Colon (tissue), 2 donors: Measurements from ENCODE around the gene CDH11.

Source experiments
- FAIRE-seq: peaks from 2 replicates; lab custom pipeline; 2012; peaks lifted over from hg19 to GRCh38; lab: Jason Lieb, UNC
- donor health status: control.
- donor health status: control.

Gene CDH11

DNA sequence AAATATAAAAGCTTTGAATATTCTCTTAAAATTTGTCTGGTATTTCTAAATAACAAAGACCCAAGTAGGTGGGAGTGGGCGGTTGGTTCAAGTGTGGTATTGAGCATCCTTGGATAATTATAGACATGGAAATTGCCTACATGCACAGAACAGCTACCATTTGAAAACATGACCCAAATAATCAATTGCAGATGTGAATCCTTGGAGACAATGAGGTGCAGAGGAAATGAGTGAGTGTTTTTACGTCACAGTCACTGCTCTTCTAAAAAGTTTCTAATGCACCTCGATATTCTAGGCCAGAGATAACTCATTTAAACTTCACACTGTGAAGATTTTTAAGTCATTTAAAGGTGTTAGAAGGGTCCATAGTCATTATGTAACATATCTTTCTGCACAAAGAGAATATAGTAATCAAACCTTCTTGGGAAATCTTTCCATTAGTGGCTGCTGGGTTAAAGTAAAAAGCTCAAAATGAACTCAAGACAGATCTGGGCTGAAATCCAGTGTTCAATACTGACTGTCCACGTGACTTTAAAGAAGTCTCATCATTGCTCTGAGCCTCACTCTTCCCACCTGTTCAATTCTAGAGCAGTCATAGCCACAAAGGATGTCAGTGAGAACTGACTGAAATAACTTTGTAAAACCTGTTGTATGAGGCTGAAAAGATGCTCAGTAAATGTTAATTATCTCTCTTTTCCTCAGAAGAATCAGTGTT is 144.5 kb downstream of the CDH11 start:
- FAIRE-seq: no peak

DNA sequence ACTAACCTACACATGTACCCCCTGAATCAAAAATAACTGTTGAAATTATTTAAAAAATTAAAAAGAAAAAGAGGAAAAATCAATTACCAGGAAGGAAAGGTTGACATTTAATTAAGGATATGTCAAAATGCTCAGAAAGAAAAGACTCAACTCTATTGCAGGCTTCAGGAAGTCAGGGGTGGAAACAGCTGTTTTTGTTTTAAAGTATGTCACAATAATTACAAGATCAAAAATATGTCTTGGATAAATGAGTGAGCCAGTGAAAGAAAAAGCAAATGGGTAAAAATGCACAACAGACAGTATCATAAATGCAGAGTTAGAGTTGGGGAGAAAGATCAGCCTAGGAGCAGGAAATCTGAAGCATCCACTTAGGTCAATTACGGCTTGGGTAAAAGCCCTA is 146.0 kb downstream of the CDH11 start:
- no peak for FAIRE-seq

DNA sequence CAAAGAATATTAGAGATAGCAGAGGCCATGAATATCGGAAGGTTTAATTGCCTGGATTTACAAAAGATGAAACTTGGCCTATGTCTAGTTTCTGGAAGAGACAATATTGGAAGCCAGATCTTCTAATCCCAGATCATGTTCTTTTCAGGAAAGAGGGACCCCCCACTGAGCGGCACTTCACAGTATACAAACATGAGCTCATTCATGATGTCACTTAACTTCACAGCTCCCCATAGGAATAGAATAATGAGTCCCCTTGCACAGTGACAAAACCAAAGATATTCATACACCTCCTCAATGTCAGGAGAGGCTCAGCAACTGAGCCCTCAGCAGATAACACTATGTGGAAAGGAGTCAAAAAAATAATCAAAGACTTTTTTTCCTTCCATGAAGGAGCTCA is 147.5 kb downstream of the CDH11 start:
- FAIRE-seq: no peak

DNA sequence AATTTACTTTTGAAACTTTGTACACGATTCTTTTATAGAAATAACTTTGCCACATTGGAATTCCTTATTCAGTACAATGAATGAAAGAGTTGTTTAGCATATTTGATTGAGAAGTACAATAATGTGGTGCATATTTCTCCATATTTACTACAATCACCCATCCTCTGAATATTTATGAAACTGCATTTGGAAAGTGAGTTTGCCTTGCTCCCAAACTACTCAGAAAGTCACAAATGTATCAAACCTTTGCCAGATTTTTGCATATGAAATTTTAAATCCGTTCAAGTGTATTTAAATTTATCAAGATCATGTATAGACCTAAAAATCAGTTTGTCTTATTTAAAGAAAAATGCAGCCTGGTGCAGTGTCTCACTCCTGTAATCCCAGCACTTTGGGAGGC is 148.7 kb downstream of the CDH11 start:
- no peak for FAIRE-seq

DNA sequence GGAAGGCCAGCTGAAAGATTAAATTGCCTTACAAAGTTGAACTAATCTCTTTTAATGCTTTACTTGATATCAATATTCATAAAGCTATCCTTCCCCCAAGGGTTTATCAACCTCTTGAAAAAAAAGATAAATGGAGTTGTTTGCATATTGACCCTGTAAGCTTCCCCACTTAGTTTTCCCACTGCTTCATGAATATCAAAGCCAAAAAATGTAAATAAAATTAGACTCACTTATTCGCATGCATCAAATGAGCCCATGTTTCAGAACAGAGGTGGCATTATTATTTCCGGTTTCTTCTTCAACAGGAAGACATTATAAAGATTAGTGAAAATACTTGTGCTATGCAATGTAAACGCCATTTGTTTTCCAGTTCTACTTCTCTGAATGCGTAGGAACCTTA is 150.7 kb downstream of the CDH11 start:
- FAIRE-seq: no peak

DNA sequence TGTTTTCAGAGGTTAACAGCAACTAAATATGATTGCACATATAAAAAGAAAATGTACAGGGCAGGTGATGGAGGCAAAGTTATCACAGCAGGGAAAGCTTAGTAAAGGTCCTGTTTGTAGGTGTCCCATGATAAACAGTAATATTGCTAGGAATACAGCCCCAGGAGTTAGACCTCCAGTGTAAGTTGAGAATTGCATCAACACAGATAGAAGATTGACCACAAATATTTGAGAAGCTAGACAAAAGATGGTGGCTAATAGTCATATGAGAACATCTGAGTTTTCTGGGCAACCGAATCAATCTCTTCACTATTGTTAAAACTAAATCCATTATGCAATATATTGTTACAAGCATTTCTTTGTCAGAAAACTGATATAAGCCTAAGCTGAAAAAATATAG is 152.6 kb downstream of the CDH11 start:
- FAIRE-seq: no peak

DNA sequence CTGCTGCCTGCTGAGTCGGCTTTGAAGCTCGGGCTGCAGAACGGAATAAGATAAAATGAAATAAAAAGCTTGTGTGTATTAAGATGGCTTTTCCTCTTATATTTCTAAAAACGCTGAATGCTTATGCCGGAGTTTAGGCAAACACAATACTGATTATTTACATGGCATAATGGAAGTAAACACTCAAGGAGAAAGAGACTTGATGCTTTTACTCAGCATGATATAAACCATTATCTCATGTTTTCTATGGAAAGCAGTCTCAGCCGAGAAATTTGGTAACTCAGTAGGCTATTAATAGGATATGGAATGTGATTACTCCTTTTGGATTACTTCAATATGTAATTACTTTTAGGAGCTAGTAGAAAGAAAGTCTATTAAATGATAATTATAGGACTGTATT is 153.3 kb downstream of the CDH11 start:
- FAIRE-seq: no peak

DNA sequence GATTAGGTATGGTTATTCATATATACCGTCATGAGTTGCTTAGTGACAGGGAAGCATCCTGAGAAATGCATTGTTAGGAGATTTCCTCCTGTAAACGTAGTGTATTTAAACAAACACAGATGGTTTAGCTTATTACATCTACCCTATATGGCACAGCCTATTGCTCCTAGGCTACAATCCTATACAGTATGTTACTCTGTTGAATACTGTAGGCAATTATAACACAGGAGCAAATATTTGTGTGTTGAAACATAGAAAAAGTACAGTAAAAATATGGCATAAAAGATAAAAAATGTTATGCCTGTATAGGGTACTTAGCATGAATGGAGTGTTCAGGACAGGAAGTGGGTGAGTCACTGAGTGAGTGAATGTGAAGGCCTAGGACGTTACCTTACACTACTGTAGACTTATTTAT is 157.7 kb downstream of the CDH11 start:
- FAIRE-seq: no peak

DNA sequence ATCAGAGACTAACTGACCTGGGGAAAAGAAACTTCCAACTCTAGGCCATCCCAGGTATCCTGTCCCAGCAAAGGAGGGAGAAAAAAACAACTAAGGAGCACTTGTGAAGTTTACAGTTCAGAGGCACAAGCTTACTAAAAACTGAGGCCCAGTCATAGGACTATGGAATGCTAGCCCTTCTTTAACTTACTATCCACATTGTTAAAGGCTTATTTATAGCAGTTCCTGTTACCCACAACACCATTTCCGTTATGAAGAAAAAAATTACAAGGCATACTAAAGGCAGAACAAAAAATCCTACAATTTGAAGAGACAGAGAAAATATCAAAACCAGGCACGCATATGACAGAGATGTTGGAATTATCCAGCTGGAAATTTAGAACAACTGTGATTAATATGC is 159.1 kb downstream of the CDH11 start:
- FAIRE-seq: no peak

DNA sequence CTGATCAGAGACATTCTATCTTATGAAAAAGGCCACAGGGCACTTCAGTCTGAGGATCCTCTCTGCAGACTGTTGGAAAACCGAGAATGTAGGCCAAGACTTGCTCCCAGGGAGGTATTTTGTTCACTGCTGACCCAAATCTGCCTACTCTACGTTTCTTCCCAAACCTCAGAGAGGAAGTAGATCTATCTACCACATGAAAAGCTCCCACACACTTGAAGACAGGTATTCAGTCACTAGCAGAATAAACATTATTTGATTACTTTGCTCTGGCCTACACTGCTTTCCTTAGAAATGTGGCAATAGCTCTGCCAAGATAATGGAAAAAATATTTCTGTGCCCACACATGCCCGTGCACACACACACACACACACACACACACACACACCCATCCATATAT is 164.6 kb downstream of the CDH11 start:
- no peak for FAIRE-seq

DNA sequence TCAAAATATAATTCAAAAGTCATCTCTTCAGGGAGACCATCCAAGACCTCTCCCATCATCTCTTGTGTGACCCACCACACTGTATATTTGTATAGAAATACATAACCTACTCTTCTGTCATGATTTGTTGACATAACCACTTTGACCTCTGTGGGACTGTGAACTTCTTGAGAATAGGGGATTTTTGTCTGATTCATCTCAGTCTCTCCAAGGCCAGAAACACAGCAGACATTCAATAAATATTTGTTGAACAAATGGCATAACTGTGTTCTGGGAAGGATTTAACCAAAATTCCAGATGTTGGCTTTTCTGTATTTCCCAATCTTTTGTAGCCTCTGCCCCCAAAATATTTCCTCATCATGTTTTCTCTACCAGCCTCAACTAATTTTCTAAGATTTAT is 169.7 kb downstream of the CDH11 start:
- FAIRE-seq: no peak

DNA sequence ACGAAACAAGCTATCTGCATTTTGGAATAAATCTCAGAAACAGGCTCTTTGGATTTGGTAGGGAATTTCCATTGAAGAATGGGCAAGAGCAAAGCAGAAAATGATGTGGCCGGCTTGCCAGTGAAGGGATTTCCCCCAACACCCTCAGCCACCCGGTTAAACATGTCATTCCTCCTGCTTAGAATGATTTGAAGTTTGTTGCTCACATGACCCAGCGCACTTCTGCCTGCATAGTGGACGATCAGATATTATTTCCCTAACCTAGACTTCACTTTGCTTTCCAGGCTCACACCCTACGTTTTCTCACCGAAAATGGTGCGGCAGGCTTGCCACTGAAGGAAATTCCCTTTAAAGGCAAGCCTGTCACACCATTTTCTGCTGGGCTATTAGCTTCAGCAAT is 170.7 kb downstream of the CDH11 start:
- no peak for FAIRE-seq

DNA sequence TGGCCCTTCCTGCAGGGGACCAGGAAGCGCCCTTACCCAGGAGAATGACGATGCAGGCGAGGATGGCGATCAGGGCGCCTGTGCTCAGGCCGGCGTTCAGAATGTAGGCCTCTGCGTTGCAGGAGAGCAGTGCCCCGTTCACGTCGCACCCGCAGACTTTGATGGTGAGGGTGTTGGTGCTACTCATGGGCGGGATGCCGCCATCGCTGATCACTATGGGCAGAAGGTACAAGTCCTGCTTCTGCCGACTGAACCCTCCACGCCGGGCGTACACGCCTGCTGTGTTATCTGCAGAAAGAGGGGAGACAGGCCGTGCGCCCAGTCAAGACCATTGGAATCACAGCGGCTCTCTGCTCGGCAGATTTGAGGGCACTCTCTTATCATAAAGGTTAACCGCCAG is 171.1 kb downstream of the CDH11 start:
- FAIRE-seq: no peak

DNA sequence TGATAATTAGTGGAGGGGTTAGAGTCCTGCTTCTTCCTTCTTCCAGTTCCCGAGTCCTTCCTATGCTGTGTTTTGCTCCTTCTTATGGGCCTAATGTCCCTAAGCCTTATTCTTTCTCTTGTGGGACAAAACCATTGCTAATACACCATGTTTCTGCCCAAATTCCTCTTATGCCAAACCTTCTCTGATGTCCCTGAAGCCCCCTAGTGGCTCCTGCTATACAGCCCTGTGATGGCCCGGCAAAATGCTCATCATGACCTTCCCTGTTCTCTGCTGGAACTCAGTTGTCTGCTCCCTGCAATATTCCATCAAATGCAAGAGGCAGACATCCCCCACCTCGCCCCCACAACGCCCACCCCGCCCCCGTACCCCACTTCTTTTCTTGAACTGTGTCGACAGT is 171.6 kb downstream of the CDH11 start:
- no peak for FAIRE-seq

DNA sequence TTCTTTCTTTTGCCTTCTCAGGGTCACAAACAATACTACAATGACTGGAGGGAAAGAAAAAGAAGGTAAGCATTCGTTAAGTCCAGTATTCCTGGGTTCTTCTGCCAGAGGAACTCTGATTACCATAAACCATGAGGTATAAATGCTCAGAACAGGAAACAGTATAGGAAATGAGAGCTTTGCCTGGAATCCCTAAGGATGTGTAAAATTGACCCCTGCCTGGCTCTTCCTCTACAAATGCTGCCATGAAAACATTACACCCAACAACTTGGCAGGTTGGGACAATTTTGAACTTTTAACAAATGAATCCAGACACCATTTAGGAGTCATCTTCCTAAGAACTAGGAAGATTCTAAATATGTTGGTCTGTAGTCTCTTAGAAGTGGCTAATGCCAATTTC is 173.8 kb downstream of the CDH11 start:
- FAIRE-seq: no peak

DNA sequence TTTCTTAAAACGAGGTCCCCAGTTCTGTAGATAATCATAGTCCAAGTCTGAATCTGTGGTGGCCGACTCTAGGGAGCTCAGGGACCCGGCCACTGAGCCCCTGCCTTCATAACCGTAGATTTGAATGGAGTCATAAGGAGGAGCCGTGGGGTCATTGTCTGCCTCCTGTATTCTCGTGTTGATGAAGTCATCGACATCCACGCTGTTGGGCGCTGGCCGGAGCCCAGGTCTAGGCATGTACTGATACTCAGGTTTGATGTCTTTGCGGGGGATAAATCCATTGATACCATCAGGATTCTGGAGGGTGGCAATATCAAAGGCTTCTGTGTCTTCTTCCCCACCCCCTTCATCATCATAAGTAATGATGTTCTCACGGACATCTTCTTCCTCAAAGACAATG is 174.2 kb downstream of the CDH11 start:
- FAIRE-seq: no peak

DNA sequence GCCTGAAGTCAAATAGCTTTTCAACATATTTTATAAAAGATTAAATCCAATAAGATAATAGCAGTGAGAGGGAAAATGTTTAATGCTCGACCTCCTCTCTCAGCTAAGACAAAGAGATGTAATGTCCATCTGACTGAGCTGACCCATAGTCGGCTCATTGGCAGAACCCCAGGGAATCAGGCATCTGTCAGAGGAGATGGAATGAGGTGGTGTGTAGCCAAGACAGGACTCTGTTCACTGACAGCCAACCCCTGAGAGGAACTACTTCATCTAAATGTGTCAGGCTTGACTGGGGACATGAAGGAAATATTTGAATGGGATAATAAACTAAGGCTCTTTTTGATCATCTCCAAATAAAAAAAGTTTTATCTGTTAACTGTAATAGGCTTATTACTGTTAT is 188.0 kb downstream of the CDH11 start:
- no peak for FAIRE-seq

DNA sequence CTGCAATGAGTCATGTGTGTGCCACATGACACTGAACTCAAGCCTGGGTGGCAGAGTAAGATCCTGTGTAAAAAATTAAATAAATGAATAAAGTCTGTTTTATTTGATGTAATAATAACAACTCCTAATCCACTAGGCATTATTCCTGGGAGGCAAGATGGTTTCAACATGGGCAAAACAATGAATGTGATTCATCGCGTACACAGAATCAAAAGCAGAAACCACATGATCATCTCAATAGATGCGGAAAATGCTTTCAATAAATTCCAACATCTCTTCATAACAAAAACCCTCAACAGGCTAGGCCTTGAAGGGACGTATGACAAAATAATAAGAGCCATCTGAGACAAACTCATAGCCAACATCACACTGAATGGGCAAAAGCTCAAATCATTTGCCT is 195.4 kb downstream of the CDH11 start:
- no peak for FAIRE-seq

DNA sequence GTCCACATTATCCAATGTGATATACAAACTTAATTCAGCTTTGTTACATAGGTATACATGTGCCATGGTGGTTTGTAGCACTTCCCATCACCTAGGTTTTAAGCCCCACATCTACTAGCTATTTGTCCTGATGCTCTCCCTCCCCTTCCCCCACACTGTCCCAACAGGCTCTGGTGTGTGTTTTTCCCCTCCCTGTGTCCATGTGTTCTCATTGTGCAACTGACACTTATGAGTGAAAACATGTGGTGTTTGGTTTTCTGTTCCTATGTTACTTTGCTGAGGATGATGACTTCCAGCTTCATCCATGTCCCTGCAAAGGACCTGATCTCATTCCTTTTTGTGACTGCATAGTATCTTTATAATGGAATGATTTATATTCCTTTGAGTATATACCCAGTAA is 196.7 kb downstream of the CDH11 start:
- no peak for FAIRE-seq

DNA sequence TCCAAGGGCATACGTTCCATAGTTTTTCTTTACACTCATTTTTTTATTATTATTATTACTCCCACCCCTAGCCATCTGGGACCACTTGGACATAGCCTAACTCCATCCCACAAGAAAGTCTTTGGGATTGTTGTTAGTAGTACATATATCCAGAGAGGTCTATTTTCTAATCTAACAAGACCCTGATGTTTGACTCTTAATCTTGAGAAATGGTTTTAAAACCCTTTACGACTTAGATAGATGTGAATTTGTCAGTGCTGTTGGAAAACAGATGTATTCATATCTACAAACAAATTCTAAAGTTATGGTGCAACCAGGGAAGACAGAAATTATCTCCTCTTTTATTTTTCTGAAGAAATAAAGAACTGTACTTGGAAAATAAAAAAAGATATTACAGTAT is 197.8 kb downstream of the CDH11 start:
- no peak for FAIRE-seq

DNA sequence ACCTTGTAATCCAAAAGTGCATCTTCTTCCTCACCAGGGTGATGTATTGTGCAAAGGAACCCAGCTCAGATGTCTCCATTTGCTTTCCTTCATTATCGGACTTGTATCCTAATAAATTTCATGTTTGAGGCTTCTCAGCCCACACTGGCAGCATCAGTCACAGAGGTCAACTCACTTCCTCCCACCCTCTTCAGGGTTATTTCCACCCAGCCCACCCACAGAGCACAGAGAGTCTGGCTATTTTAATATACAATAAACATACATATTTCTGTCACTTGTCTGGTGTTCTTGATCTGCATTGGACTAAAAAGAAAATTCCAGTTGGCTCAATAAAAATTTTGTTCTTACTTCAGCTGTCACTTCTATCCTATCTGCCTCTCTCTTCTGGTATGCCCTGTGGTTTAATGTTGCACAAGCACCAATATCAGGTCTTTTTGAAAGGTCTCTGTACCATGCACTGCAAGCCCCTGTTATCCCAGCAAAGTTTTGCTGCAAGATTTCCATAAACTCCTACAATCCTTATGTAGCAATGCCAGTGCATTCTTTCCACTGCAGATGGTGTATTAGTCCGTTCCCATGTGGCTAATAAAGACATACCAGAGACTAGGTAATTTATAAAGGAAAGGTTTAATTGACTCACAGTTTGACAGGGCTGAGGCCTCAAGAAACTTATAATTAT is 201.8 kb downstream of the CDH11 start:
- no peak for FAIRE-seq

DNA sequence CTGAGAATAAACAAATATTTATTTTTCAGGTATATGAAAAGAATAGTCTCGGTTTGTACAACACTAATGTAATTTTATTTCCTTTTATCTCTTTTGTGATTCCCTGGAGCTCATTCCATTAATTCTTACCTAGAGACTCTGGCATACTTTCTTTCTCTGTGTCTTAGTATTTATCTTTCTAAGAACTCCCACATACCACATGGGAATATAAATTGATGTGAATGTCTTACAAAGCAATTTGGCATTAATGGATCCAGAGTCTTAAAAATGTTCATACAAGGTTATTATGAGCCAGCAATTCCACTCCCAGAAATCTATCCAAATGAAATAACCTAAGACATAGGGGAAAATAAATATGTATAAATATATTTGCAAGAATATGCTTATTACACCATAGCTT is 202.7 kb downstream of the CDH11 start:
- FAIRE-seq: no peak

DNA sequence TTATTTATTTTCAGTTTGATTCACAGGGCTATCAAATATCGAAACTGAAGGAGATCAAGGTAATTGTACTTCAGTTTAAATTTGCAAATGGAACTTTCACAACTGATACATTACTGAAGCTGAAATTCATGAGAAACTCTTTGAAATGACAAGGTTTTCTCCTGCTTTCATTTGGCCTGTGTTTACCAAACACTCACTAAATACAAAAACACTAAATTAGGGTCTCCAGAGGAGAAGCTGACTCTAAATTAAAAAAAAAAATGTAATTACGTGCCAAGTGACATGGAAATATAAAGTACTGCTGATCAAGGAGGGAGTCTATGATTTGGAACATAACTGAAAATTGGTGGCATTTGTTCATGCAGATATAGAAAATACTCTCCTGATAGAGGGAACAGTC is 205.8 kb downstream of the CDH11 start:
- no peak for FAIRE-seq

DNA sequence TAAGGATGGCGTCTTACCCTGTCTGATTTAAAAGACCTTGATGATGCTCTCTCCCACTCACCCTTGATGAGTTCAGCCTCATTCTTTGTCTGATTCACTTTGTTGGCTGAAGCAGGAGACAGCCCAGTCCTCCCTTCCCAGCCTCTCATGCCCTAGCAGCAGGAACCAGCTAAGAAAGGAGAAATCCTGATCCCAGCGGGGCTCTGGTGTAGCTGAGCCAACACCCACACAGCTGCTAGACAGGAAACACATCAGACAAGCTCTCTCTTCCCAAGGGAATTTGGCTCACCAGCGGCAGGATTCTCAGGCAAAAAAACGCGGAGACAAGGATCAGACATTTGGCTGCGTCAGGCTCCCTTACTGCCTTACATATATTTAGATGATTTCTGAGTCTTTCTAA is 211.5 kb downstream of the CDH11 start:
- FAIRE-seq: no peak
